Skeletal muscle tissue (tissue), 4 donors: ENCODE measurements around the gene NOL9. TPM values are rescaled to one million over a fixed set of nuclear protein-coding genes. Genes with fewer than 3 reads are reported as not detected.

ENCODE experiments used
- H3K27ac ChIP-seq: one replicate; pipeline ENCODE4 v1.7.0; 2013; ENCODE audit warnings: mild to moderate bottlenecking, low read depth, low read length, inconsistent platforms
- H3K27me3 ChIP-seq, 3 donors: one replicate each; pipeline ENCODE4 v1.7.0; 2013; ENCODE audit warnings: low read length in 3 of 3; ENCODE audit not compliant: control insufficient read depth in 3 of 3, insufficient read depth in 3 of 3
- H3K36me3 ChIP-seq, 3 donors: one replicate each; pipeline ENCODE4 v1.7.0; 2013; ENCODE audit warnings: low read length in 3 of 3; ENCODE audit not compliant: control insufficient read depth in 3 of 3, insufficient read depth in 3 of 3
- H3K4me1 ChIP-seq, 3 donors: one replicate each; pipeline ENCODE4 v1.7.0; 2013; ENCODE audit warnings: low read length in 3 of 3, mild to moderate bottlenecking in 3 of 3; ENCODE audit not compliant: control insufficient read depth in 3 of 3, insufficient read depth in 3 of 3
- H3K4me3 ChIP-seq, 3 donors: one replicate each; pipeline ENCODE4 v1.7.0; 2013; ENCODE audit warnings: low read length in 3 of 3
- H3K9ac ChIP-seq, 3 donors: one replicate each; pipeline ENCODE4 v1.7.0; 2013; ENCODE audit warnings: low read length in 3 of 3, mild to moderate bottlenecking in 3 of 3, moderate library complexity in 2 of 3, low read depth in 1 of 3
- H3K9me3 ChIP-seq, 3 donors: one replicate each; pipeline ENCODE4 v1.7.0; 2013; ENCODE audit warnings: low read length in 3 of 3; ENCODE audit not compliant: control insufficient read depth in 3 of 3
- total RNA-seq: library from RNA; depleted of rRNA; stranded (reverse); fragments of >200 nt; gene quantifications from one replicate; pipeline ENCODE4 v1.2.3, GENCODE V29; 2014
- donor health status: Osteomylitis.

NOL9 gene
- total RNA-seq, 1 donor from 2014 or later = 24.0 TPM

DNA sequence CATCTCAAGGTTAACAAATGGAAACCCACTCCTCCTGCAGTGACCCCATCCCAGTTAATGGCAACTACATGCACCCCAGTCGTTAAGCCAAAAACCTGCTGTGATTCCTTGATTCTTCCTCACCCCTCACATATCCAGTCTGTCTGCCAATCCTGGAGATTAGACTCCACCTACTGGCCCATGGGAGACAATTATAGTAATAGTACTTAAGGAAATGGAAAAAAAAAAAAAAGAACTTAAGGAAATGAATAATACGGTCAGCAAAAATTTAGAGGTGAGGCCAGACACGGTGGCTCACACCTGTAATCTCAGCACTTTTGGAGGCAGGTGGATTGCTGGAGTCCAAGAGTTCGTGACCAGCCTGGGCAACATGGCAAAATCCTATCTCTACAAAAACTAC, 7.0 kb downstream of the NOL9 start:
- Histone ChIP-seq H3K27me3 (no peaks in the 10 kb centered on the region), H3K4me3 (no peak overlapping the region), H3K9me3 (no peaks in the 10 kb centered on the region), H3K36me3 (peaks cover 25 to 60% (median 46%) of the 10 kb centered on the region in 3 donors), H3K27ac (no peak overlapping the region), H3K9ac (no peak overlapping the region), H3K4me1 (no peaks in the 10 kb centered on the region)

GRCh38 chr1:6546326-6546725, 8.0 kb downstream of the NOL9 start:
- H3K27me3 ChIP-seq = no peaks in the 10 kb centered on the region
- H3K4me1 ChIP-seq = no peaks in the 10 kb centered on the region
- no peak overlapping the region for H3K9ac ChIP-seq
- H3K36me3 ChIP-seq = peaks cover 25 to 59% (median 48%) of the 10 kb centered on the region in 3 donors
- H3K9me3 ChIP-seq = no peaks in the 10 kb centered on the region
- H3K4me3 ChIP-seq = no peak overlapping the region
- H3K27ac ChIP-seq = no peak overlapping the region

- Histone ChIP-seq H3K4me1 (no peaks in the 10 kb centered on the region), H3K9me3 (no peaks in the 10 kb centered on the region), H3K27me3 (no peaks in the 10 kb centered on the region), H3K36me3 (peaks cover 22 to 56% (median 55%) of the 10 kb centered on the region in 3 donors), H3K4me3 (no peak overlapping the region), H3K9ac (no peak overlapping the region), H3K27ac (no peak overlapping the region)
Measured at GRCh38 chr1:6545276-6546112, 8.8 kb downstream of the NOL9 start.

GRCh38 chr1:6544831-6545230, 9.5 kb downstream of the NOL9 start:
- no peaks in the 10 kb centered on the region for H3K27me3 ChIP-seq
- H3K36me3 ChIP-seq = peaks cover 22 to 57% (median 52%) of the 10 kb centered on the region in 3 donors
- H3K4me3 ChIP-seq = no peak overlapping the region
- H3K4me1 ChIP-seq = no peaks in the 10 kb centered on the region
- H3K9ac ChIP-seq = no peak overlapping the region
- H3K27ac ChIP-seq = no peak overlapping the region
- H3K9me3 ChIP-seq = no peaks in the 10 kb centered on the region

- H3K9ac ChIP-seq = no peak overlapping the region
- H3K4me1 ChIP-seq = no peaks in the 10 kb centered on the region
- H3K36me3 ChIP-seq = peaks cover 8 to 27% (median 13%) of the 10 kb centered on the region in 3 donors
- no peak overlapping the region for H3K4me3 ChIP-seq
- no peaks in the 10 kb centered on the region for H3K9me3 ChIP-seq
- no peak overlapping the region for H3K27ac ChIP-seq
- H3K27me3 ChIP-seq = no peaks in the 10 kb centered on the region
Measured at GRCh38 chr1:6538956-6539355, 15.4 kb downstream of the NOL9 start.

GRCh38 chr1:6536291-6536690, 18.0 kb downstream of the NOL9 start:
- Histone ChIP-seq H3K4me1 (no peaks in the 10 kb centered on the region), H3K27ac (no peak overlapping the region), H3K36me3 (peaks cover 25 to 46% (median 29%) of the 10 kb centered on the region in 3 donors)

DNA sequence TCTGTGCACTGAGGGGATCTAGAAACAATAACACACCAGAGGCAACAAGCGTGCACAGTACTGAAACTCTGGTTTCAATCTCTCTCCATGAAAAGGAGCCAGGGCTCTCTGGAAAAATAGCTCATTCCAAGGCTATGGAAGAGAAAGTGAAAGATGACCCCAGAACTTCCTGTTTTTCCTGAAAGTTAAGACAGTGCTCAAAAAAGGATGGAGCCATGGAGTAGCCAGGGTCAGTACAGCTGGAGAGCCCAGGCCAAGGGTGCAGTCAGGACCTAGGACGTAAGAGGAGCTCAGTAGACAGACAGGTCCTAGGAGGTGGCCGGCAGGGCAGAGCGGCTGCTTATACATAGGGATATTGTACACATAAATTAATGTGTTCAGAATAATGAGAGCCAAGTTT, 19.1 kb downstream of the NOL9 start:
- Histone ChIP-seq H3K9ac (no peak overlapping the region), H3K9me3 (no peaks in the 10 kb centered on the region), H3K4me3 (no peak overlapping the region), H3K4me1 (no peaks in the 10 kb centered on the region), H3K36me3 (peaks cover 33 to 46% (median 37%) of the 10 kb centered on the region in 3 donors), H3K27me3 (no peaks in the 10 kb centered on the region), H3K27ac (no peak overlapping the region)

More at GRCh38 chr1:6536291-6536690, 18.0 kb downstream of the NOL9 start:
- H3K27me3 ChIP-seq = no peaks in the 10 kb centered on the region
- H3K4me3 ChIP-seq = no peak overlapping the region
- no peaks in the 10 kb centered on the region for H3K9me3 ChIP-seq
- no peak overlapping the region for H3K9ac ChIP-seq

- Histone ChIP-seq H3K27me3 (no peaks in the 10 kb centered on the region), H3K4me1 (no peaks in the 10 kb centered on the region), H3K9me3 (no peaks in the 10 kb centered on the region), H3K9ac (no peak overlapping the region), H3K36me3 (peaks cover 33 to 46% (median 37%) of the 10 kb centered on the region in 3 donors), H3K27ac (no peak overlapping the region), H3K4me3 (no peak overlapping the region)
Measured at GRCh38 chr1:6534248-6534822, 20.0 kb downstream of the NOL9 start.

GRCh38 chr1:6531996-6532395, 22.3 kb downstream of the NOL9 start:
- no peak overlapping the region for H3K4me3 ChIP-seq
- no peaks in the 10 kb centered on the region for H3K4me1 ChIP-seq
- H3K27me3 ChIP-seq = no peaks in the 10 kb centered on the region
- H3K27ac ChIP-seq = no peak overlapping the region
- peaks cover 46 to 55% (median 52%) of the 10 kb centered on the region in 3 donors for H3K36me3 ChIP-seq
- H3K9ac ChIP-seq = no peak overlapping the region
- H3K9me3 ChIP-seq = no peaks in the 10 kb centered on the region

DNA sequence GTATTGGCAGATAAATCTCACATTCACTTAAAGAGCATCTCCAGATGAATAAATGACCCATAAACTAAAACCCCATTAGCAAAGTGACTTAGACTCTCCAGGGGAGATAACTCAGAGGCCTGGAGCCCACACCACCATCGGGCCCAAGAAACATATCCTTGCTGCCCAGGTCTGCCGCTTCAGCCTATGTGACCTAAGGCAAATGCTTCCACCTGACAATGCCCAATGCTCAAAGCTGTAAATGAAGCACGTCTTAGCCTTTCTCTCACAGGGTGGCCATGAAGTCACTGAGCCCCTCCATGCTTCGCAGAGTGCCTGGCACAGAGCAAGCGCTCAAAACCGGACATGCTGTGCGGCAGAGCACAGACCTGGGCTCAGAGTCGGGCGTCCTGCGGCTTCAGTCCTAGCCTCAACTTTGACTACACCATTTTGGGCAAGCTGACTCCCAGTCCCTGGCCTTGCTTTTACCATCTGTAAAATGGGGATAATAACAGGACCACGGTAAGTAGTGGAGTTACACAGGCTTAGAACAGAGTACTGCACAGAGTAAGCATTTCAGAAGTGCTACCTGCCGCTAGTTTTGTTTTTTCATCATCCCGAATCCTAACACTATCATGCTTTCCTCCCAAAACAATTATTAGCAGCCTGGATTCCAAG, 23.7 kb downstream of the NOL9 start:
- H3K27ac ChIP-seq = no peak overlapping the region
- H3K9me3 ChIP-seq = no peaks in the 10 kb centered on the region
- H3K36me3 ChIP-seq = peaks cover 55 to 65% (median 60%) of the 10 kb centered on the region in 3 donors
- H3K9ac ChIP-seq = no peak overlapping the region
- no peaks in the 10 kb centered on the region for H3K4me1 ChIP-seq
- no peak overlapping the region for H3K4me3 ChIP-seq
- no peaks in the 10 kb centered on the region for H3K27me3 ChIP-seq
